ENCODE results near the gene LRRC4C. TPM values are rescaled to one million over a fixed set of nuclear protein-coding genes. Genes with fewer than 3 reads are reported as not detected.

The LRRC4C gene
- total and polyA plus RNA-seq, 11 donors, result 0.08 to 1.2 (median 0.48) TPM; not detected in 1

- no peak for TF ChIP-seq POLR2A (IDR thresholded peaks at IDR 0.05)
- TF ChIP-seq CTCF (IDR thresholded peaks at IDR 0.05), result no peak
- Histone ChIP-seq H3K4me1 (no peaks in the 10 kb centered on the region), H3K36me3 (no peaks in the 10 kb centered on the region), H3K4me3 (no peak overlapping the region), H3K27me3 (no peaks in the 10 kb centered on the region), H3K9me3 (peaks cover 0 to 16% (median 4%) of the 10 kb centered on the region in 12 donors), H3K27ac (no peak overlapping the region)
- 66 to 82% (median 80%) methylated on average over 5 of the region's 5 CpGs for WGBS, 4 donors
- DNase-seq (no peak), ATAC-seq (no peak)
- intact Hi-C loops (cut with DNase I), result no loop called here
Measured at GRCh38 chr11:40686765-40687164, 772.7 kb downstream of the LRRC4C start.

GRCh38 chr11:40683010-40683409, 776.4 kb downstream of the LRRC4C start:
- intact Hi-C loops (cut with DNase I), result no loop called here
- 77 to 82% (median 78%) methylated on average over 7 of the region's 7 CpGs for WGBS, 4 donors
- TF ChIP-seq CTCF (IDR thresholded peaks at IDR 0.05), result no peak
- TF ChIP-seq POLR2A (IDR thresholded peaks at IDR 0.05), result no peak

GRCh38 chr11:40679276-40679675, 780.2 kb downstream of the LRRC4C start:
- Histone ChIP-seq H3K4me3 (no peak overlapping the region), H3K27ac (no peak overlapping the region), H3K36me3 (no peaks in the 10 kb centered on the region), H3K9me3 (peaks cover 0 to 10% (median 3%) of the 10 kb centered on the region in 12 donors), H3K27me3 (no peaks in the 10 kb centered on the region), H3K4me1 (no peaks in the 10 kb centered on the region)
- DNase-seq, result no peak
- 67 to 74% (median 72%) methylated on average over 3 of the region's 3 CpGs for WGBS, 4 donors
- no peak for ATAC-seq
- no peak for TF ChIP-seq POLR2A (IDR thresholded peaks at IDR 0.05)
- TF ChIP-seq CTCF (IDR thresholded peaks at IDR 0.05), result no peak
- intact Hi-C loops (cut with DNase I), result loop anchor here in 1 of 10 donors (5.0 kb wide), 1 partner anchor 808 kb away; no protein-coding TSS in a partner anchor

More at GRCh38 chr11:40683010-40683409, 776.4 kb downstream of the LRRC4C start:
- DNase-seq (no peak), ATAC-seq (no peak)
- H3K36me3 ChIP-seq, result no peaks in the 10 kb centered on the region
- H3K27me3 ChIP-seq, result no peaks in the 10 kb centered on the region
- H3K27ac ChIP-seq, result no peak overlapping the region
- H3K4me3 ChIP-seq, result no peak overlapping the region
- peaks cover 0 to 16% (median 4%) of the 10 kb centered on the region in 12 donors for H3K9me3 ChIP-seq
- no peaks in the 10 kb centered on the region for H3K4me1 ChIP-seq

- H3K4me1 ChIP-seq, result no peaks in the 10 kb centered on the region
- no peaks in the 10 kb centered on the region for H3K36me3 ChIP-seq
- 84 to 100% (median 92%) methylated on average over 2 of the region's 2 CpGs for WGBS, 4 donors
- intact Hi-C loops (cut with DNase I), result no loop called here
- H3K27ac ChIP-seq, result no peak overlapping the region
- TF ChIP-seq CTCF (IDR thresholded peaks at IDR 0.05) (no peak), POLR2A (IDR thresholded peaks at IDR 0.05) (no peak)
- no peak overlapping the region for H3K4me3 ChIP-seq
- DNase-seq (no peak), ATAC-seq (no peak)
- no peaks in the 10 kb centered on the region for H3K27me3 ChIP-seq
- peaks cover 0 to 38% (median 15%) of the 10 kb centered on the region in 12 donors for H3K9me3 ChIP-seq
Measured at GRCh38 chr11:40647295-40647694, 812.2 kb downstream of the LRRC4C start.

Data from heart left ventricle (tissue), 16 donors.